ENCODE data around the gene FHIT.

DNA sequence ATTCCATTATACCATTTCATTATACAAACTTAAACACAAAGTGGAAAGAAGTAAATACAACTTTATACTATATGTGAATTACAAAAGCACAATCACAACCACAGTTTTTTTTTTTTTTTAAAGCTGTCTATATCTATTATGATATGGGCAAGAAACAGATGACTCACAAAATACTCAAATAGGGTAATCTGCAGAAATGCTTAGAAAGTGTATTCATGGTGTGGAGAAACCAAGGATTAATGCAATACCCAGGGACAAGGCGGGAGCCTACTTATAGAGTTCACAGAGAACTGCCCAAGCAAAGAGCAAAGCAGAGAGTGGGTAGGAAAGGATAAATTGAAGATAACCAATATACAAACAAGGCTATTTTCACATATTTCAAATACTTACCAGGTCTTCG is 332.0 kb downstream of the FHIT start:
- TF ChIP-seq, protein P1, sequence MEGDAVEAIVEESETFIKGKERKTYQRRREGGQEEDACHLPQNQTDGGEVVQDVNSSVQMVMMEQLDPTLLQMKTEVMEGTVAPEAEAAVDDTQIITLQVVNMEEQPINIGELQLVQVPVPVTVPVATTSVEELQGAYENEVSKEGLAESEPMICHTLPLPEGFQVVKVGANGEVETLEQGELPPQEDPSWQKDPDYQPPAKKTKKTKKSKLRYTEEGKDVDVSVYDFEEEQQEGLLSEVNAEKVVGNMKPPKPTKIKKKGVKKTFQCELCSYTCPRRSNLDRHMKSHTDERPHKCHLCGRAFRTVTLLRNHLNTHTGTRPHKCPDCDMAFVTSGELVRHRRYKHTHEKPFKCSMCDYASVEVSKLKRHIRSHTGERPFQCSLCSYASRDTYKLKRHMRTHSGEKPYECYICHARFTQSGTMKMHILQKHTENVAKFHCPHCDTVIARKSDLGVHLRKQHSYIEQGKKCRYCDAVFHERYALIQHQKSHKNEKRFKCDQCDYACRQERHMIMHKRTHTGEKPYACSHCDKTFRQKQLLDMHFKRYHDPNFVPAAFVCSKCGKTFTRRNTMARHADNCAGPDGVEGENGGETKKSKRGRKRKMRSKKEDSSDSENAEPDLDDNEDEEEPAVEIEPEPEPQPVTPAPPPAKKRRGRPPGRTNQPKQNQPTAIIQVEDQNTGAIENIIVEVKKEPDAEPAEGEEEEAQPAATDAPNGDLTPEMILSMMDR (IDR thresholded peaks at IDR 0.05; ENCODE audit: insufficient read depth, low read length, poor library complexity, severe bottlenecking): no peak
- no peak for TF ChIP-seq EZH2phosphoT487 (conservative IDR thresholded peaks at IDR 0.05; ENCODE audit: low read length)
